CD14-positive monocyte (primary cell): Measurements from ENCODE around the gene PSMC1. TPM values are rescaled to one million over a fixed set of nuclear protein-coding genes. Genes with fewer than 3 reads are reported as not detected.

Source experiments
- DNase-seq, 3 donors: peaks; one replicate each; pipeline ENCODE4 v3.0.0-alpha.2; 2011 to 2022
- H2AFZ ChIP-seq: 2 replicates; pipeline ENCODE4 v1.6.0; 2012; ENCODE audit warnings: mild to moderate bottlenecking, low read depth, low read length, inconsistent platforms; ENCODE audit not compliant: insufficient read depth, poor library complexity, severe bottlenecking
- H3K27ac ChIP-seq, 2 donors: 1 replicate in 1 of 2; 2 replicates in 1 of 2; pipeline ENCODE4 v1.5.1; 2012 to 2013; ENCODE audit warnings: low read length in 2 of 2, control low read depth in 1 of 2, inconsistent platforms in 1 of 2, low read depth in 1 of 2, mild to moderate bottlenecking in 1 of 2
- H3K27me3 ChIP-seq, 2 donors: one replicate each; pipeline versions ENCODE4 v1.6.0 to v1.6.1; 2011 to 2013; ENCODE audit warnings: low read length in 2 of 2; ENCODE audit not compliant: control insufficient read depth in 2 of 2, insufficient read depth in 2 of 2
- H3K36me3 ChIP-seq, 2 donors: replicated peaks in 1 of 2; 1 replicate in 1 of 2; 2 replicates in 1 of 2; pipeline versions ENCODE4 v1.5.1 to v1.6.1; 2012 to 2013; ENCODE audit warnings: low read length in 2 of 2, control low read depth in 1 of 2, inconsistent platforms in 1 of 2, mild to moderate bottlenecking in 1 of 2; ENCODE audit not compliant: insufficient read depth in 2 of 2, control insufficient read depth in 1 of 2
- H3K4me1 ChIP-seq, 2 donors: 1 replicate in 1 of 2; 2 replicates in 1 of 2; pipeline versions ENCODE4 v1.5.1 to v1.6.1; 2012 to 2013; ENCODE audit warnings: low read length in 2 of 2, control low read depth in 1 of 2, inconsistent platforms in 1 of 2, mild to moderate bottlenecking in 1 of 2, moderate library complexity in 1 of 2; ENCODE audit not compliant: insufficient read depth in 2 of 2, control insufficient read depth in 1 of 2
- H3K4me2 ChIP-seq: replicated peaks from 2 replicates; pipeline ENCODE3; 2012; ENCODE audit warnings: low read length, moderate library complexity, mild to moderate bottlenecking; ENCODE audit not compliant: poor library complexity, severe bottlenecking; ENCODE audit errors: extremely low read depth
- H3K4me3 ChIP-seq, 3 experiments: fragments of 200-600 bp in 1 of 3; sonication (generic) in 1 of 3; replicated peaks in 1 of 3; 1 replicate in 2 of 3; 2 replicates in 1 of 3; pipeline ENCODE4 v1.5.1; 2011 to 2013; ENCODE audit warnings: low read length in 3 of 3, mild to moderate bottlenecking in 3 of 3, control low read depth in 2 of 3, low read depth in 2 of 3, inconsistent platforms in 1 of 3, moderate library complexity in 1 of 3
- H3K79me2 ChIP-seq: 2 replicates; pipeline ENCODE4 v1.6.0; 2012; ENCODE audit warnings: mild to moderate bottlenecking, control low read depth, inconsistent platforms, low read length, moderate library complexity; ENCODE audit not compliant: insufficient read depth
- H3K9ac ChIP-seq: 2 replicates; pipeline ENCODE4 v1.6.0; 2017; ENCODE audit warnings: low read length, mild to moderate bottlenecking; ENCODE audit not compliant: insufficient read depth, poor library complexity, severe bottlenecking
- H3K9me3 ChIP-seq, 2 donors: replicated peaks in 1 of 2; 1 replicate in 1 of 2; 2 replicates in 1 of 2; pipeline versions ENCODE4 v1.5.1 to v1.6.1; 2012 to 2013; ENCODE audit warnings: low read length in 2 of 2, control low read depth in 1 of 2; ENCODE audit not compliant: control insufficient read depth in 1 of 2, insufficient read depth in 1 of 2
- H4K20me1 ChIP-seq: 2 replicates; pipeline ENCODE4 v1.6.0; 2012; ENCODE audit warnings: mild to moderate bottlenecking, low read length, control low read depth, moderate library complexity; ENCODE audit not compliant: insufficient read depth
- H3K27ac Mint-ChIP-seq, 7 donors: one replicate each; pipeline ENCODE4 v1.8.0; 2020; ENCODE audit warnings: mild to moderate bottlenecking in 7 of 7, mixed read lengths in 7 of 7, moderate library complexity in 6 of 7, inconsistent platforms in 2 of 7
- H3K27me3 Mint-ChIP-seq, 3 donors: one replicate each; pipeline ENCODE4 v1.8.0; 2021 to 2022; ENCODE audit warnings: low read depth in 3 of 3, mild to moderate bottlenecking in 3 of 3, mixed read lengths in 3 of 3, moderate library complexity in 3 of 3, inconsistent platforms in 1 of 3
- H3K36me3 Mint-ChIP-seq, 2 donors: one replicate each; pipeline ENCODE4 v1.8.0; 2020; ENCODE audit warnings: mixed read lengths in 2 of 2, inconsistent platforms in 1 of 2, mild to moderate bottlenecking in 1 of 2
- H3K4me1 Mint-ChIP-seq: one replicate; pipeline ENCODE4 v1.8.0; 2020; ENCODE audit warnings: mild to moderate bottlenecking, mixed read lengths
- H3K4me3 Mint-ChIP-seq, 2 donors: one replicate each; pipeline ENCODE4 v1.8.0; 2020; ENCODE audit warnings: mild to moderate bottlenecking in 2 of 2, mixed read lengths in 2 of 2, moderate library complexity in 1 of 2
- H3K9me3 Mint-ChIP-seq, 7 donors: one replicate each; pipeline ENCODE4 v1.8.0; 2020 to 2022; ENCODE audit warnings: mixed read lengths in 7 of 7, mild to moderate bottlenecking in 6 of 7, moderate library complexity in 6 of 7, inconsistent platforms in 2 of 7
- CTCF ChIP-seq: fragments of 200-600 bp; IDR thresholded peaks from one replicate; pipeline ENCODE4 v1.8.0; 2022; ENCODE audit warnings: antibody characterized with exemption, mild to moderate bottlenecking
- WGBS: methylation state at CpG from one replicate; pipeline ENCODE4 v1.1.5; 2013; ENCODE audit warnings: missing lambda C conversion rate; ENCODE audit not compliant: insufficient coverage; 5-methylcytosine and 5-hydroxymethylcytosine counted together
- intact Hi-C, 2 donors: fragments of 100-400 bp; cut with micrococcal nuclease; formaldehyde crosslinking; loops; one replicate each; pipeline versions ENCODE4 v1.15.0 to v1.15.1; 2023
- polyA plus RNA-seq, 3 donors: library from polyadenylated mRNA; depleted of rRNA in 1 of 3; unstranded in 2 of 3; stranded (reverse) in 1 of 3; fragments of 300-500 nt in 2 of 3; fragments of >200 nt in 1 of 3; fragmentation: Illumina TruSeq in 2 of 3; gene quantifications; 1 replicate in 2 of 3; 2 replicates in 1 of 3; pipeline ENCODE4 v1.2.3, GENCODE V29; 2012 to 2021

PSMC1 gene
- polyA plus RNA-seq, 3 donors, result 53.4 to 158 (median 128) TPM

DNA sequence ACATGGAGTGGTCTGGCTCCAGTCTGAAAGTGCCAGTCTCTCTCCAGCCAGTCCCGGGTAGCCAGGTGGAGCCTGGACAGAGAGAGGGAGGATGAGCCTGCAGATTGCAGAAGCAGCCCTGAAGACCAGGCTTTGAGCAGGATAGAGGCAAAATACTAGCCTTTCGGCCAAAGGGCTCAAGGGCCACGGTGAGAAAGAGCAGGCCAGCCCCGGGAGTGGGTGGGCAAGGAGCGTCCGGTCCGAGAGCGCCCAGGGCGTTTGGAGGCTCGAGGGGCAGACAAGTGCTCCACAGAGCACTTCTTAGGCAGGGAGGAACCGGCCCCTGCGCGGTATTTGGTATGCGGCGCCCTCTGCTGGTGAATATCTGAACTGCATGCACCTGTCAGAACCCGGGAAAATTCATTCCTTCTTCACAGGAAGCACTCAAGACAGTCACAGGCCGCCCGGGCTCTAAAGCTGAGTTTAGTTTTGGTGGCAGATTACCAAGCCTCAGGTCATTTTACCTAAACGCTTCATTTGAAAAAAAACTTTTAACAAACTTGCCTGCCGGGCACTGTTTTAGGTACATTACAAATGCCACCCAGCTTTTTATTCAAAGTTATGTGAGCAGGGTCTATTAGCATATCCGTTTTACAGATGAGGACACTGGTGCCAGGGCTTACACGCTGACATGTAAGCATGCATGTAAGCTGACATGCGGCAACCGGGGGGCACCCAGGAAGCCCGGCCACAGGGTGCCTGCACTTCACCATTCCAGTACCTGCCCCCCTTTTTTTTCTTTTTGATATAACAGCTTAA lies 21.0 kb upstream of the PSMC1 start:
- no peak overlapping the region for H3K9ac ChIP-seq
- H2AFZ ChIP-seq, result peak overlapping the region; percentile 54
- TF ChIP-seq CTCF, result peak; percentile 99

DNA sequence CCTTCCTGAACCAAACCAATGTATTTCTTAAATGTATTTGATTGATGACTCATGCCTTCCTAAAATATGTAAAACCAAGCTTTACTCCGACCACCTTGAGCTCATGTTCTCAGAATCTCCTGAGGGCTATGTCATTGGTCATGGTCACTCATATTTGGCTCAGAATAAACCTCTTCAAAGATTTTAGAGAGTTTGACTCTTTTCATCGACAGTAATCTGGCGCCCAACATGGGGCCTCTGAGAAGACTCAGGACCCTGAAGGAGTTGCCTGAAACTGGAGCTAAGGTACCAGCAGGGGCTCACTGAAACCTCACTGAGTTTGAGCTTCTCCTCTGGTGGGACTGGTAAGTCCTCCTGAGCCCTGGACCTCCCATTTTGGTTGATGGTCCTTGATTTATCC lies 17.2 kb upstream of the PSMC1 start:
- peaks cover 37 to 49% of the 10 kb centered on the region in 2 donors for H3K9me3 ChIP-seq
- H3K4me3 Mint-ChIP-seq, result no peak overlapping the region
- no peak for DNase-seq
- no peaks in the 10 kb centered on the region for H3K27me3 ChIP-seq
- H4K20me1 ChIP-seq, result no peaks in the 10 kb centered on the region
- intact Hi-C loops, result loop anchor here in 1 of 2 donors (10.0 kb wide), 1 partner anchor 304 kb away; no protein-coding TSS in a partner anchor
- no peak for TF ChIP-seq CTCF
- no peak overlapping the region for H3K27ac Mint-ChIP-seq
- no peaks in the 10 kb centered on the region for H3K4me1 ChIP-seq
- H3K36me3 ChIP-seq, result no peaks in the 10 kb centered on the region
- no peaks in the 10 kb centered on the region for H3K36me3 Mint-ChIP-seq
- H2AFZ ChIP-seq, result no peak overlapping the region
- H3K27me3 Mint-ChIP-seq, result peaks cover 0 to 20% (median 3%) of the 10 kb centered on the region in 3 donors
- no peaks in the 10 kb centered on the region for H3K79me2 ChIP-seq
- no peak overlapping the region for H3K4me2 ChIP-seq
- H3K9ac ChIP-seq, result no peak overlapping the region
- H3K4me3 ChIP-seq, result peak overlapping the region in 1 of 3 experiments; percentile 12
- 88% methylated on average over 2 of the region's 3 CpGs for WGBS
- H3K4me1 Mint-ChIP-seq, result peaks cover 5% of the 10 kb centered on the region
- peaks cover 24 to 59% (median 57%) of the 10 kb centered on the region in 7 donors for H3K9me3 Mint-ChIP-seq
- no peak overlapping the region for H3K27ac ChIP-seq

More for the DNA sequence above, 21.0 kb upstream of the PSMC1 start:
- peaks cover 26 to 29% of the 10 kb centered on the region in 2 donors for H3K9me3 ChIP-seq
- no peak overlapping the region for H3K27ac ChIP-seq
- peaks cover 0 to 18% (median 2%) of the 10 kb centered on the region in 3 donors for H3K27me3 Mint-ChIP-seq
- peaks cover 24 to 36% (median 34%) of the 10 kb centered on the region in 7 donors for H3K9me3 Mint-ChIP-seq
- H3K4me1 ChIP-seq, result no peaks in the 10 kb centered on the region
- no peaks in the 10 kb centered on the region for H3K36me3 Mint-ChIP-seq
- no peaks in the 10 kb centered on the region for H3K27me3 ChIP-seq
- peaks cover 5% of the 10 kb centered on the region for H3K4me1 Mint-ChIP-seq
- H3K79me2 ChIP-seq, result no peaks in the 10 kb centered on the region
- no peak overlapping the region for H3K4me3 ChIP-seq
- H3K4me3 Mint-ChIP-seq, result no peak overlapping the region
- no peak overlapping the region for H3K27ac Mint-ChIP-seq
- no peaks in the 10 kb centered on the region for H3K36me3 ChIP-seq
- no peaks in the 10 kb centered on the region for H4K20me1 ChIP-seq
- DNase-seq, result peak; percentile 52 to 67 (median 63)
- intact Hi-C loops, result loop anchor here (1.0 to 10.0 kb wide), 3 partner anchors 261 to 301 kb away; no protein-coding TSS in a partner anchor
- WGBS, result 16% methylated on average over 19 of the region's 25 CpGs
- H3K4me2 ChIP-seq, result peak overlapping the region; percentile 1
